Erythroblast (primary cell): ENCODE results near the gene ITGA7.

Experiments
- DNase-seq, 2 experiments: peaks; one replicate each; lab custom pipeline; 2025; lab: John Stamatoyannopoulos, UW
- GATA1 ChIP-seq: IDR thresholded peaks from 2 replicates; pipeline ENCODE4 v1.6.1; 2011; ENCODE audit warnings: low read depth, mild to moderate bottlenecking, control low read depth, low read length, moderate library complexity
- POLR2A ChIP-seq: IDR thresholded peaks from 2 replicates; pipeline ENCODE4 v1.6.1; 2011; ENCODE audit warnings: mild to moderate bottlenecking, low read length

ITGA7 gene

DNA sequence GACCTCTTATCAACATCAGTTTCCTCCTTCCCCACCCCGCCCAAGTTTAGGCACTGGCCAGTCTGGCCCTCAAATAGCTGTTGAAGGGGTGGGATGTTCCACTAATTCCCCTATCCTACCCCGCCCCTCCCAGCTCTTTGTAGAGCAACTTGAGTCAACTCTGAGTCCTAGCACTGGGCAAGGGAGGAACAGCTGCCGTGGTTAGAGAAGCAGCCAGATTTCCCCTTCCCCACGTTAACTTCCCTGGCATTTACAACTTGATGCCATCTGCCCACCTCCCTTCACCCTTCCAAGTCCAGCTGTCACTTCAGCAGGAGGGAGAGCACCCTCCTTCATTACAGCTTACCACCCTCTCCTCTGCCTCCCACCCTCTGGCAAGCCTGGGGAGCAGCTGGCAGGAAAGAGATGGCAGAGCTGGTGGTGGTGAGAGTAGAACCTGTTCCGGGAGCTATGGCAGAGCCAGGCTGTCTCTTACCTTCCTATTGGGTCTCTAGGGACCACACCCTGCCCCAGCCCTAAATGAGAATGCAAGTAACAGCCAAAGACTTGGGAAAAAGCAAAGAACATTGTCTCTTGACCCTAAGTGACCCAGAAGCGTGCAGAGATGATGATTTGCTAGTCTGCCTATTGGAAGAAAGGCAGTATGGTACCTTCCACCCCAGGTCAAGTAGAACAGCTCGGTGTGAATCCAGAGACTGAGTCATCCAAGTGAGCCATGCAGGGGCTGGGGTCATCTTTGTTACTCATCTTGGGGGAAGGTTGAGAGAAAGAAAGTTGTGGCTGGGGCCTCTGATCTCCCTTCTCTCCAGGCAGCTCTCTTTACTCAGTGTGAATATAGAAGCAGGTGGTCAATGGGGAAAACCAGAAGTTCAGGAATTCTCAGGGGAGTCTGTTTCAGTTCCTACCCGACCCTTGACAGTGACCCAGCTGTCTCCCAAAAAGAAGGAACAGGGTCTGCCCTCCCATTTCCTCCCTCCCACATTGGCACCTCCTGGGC, 9.6 kb upstream of the ITGA7 start:
- peak; percentile 45 to 51 for DNase-seq

DNA sequence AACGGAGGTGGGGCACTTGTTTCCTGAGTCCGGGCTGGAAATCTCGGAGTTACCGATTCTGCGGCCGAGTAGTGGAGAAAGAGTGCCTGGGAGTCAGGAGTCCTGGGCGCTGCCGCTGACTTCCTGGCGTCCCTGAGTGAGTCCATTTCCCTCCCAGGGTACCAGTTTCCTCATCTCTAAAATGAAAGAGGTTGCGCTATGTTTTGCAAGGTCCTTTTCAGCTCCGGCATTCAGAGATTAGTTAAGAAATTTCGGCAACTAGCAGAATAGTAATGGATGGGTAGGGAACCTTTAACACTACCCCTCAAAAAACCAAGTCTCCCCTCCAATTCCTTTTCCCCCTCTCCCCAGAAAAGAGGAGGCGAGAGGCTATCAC, 8.9 kb upstream of the ITGA7 start:
- DNase-seq = no peak
- TF ChIP-seq POLR2A (no peak), GATA1 (no peak)

More for the DNA sequence above, 9.6 kb upstream of the ITGA7 start:
- TF ChIP-seq POLR2A (no peak), GATA1 (no peak)

DNA sequence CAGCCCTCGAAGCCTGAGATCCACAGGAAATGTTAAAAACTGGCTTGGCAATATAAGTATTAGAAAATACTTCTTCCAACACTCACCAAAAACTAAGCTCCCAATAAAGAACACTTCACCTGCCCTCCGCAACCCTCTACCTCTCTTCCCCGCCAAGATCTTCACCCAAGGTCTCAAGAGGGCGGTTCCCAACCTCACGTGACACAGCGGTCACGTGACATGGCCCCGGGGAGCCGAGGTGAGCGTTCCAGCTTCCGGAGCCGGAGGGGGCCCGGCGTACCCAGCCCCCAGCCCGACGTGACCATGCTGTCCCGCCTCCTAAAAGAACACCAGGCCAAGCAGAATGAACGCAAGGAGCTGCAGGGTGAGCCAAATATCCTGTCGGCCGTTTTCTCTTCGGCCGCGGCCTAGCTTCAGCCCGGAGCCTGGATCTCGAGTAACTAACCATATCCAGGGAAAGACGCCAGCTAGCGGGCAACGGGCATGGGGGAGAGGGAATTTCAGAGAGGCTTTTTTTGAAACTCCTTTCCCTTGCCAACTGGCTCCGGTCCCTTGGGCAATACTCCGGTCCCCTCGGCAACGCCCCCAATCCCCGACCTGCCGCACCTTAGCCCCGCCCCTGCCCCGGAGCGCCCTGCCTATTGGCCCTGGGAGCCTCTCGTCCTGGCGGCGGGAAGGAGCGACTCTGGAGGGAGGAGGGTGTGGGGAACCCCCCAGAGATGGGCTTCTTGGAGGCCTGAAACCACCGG, 8.3 kb upstream of the ITGA7 start, which contains the start of gene BLOC1S1:
Gene BLOC1S1, plus strand, starts transcription at position 214 of the 749 bp plus-strand sequence. Its CDS starts 6 bp downstream, at position 220.
- DNase-seq = peak; percentile 96 to 97
- peak; percentile 72 for TF ChIP-seq POLR2A
- no peak for TF ChIP-seq GATA1

DNA sequence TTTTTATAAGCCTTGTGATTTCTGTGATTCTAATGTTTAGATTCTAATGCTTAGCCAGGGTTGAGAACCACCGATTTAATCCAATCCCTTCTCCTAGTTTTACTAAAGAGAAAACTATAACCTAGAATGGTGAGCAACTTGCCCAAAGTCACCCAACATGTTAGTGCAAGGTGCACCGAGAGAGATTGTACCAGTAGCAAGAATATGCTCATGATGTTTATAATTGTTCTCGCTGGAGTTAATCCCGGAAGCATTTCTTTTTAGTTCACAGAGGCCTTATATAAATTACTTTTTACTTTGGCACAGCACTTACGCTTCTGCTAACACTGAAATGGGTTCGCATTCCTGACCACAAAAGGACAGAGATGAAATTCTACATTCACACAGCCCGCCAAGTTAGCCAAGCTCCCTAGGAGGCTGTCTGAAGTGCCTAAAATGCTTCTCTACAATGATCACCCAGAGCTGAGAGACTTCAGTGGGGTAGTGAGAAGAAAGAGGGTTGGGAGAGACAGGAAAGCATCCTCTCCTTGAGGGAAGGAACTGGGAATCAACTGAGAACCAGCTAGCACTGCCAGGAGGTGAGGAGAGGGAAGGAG, 7.6 kb upstream of the ITGA7 start:
- TF ChIP-seq GATA1 (no peak), POLR2A (no peak)
- no peak for DNase-seq

DNA sequence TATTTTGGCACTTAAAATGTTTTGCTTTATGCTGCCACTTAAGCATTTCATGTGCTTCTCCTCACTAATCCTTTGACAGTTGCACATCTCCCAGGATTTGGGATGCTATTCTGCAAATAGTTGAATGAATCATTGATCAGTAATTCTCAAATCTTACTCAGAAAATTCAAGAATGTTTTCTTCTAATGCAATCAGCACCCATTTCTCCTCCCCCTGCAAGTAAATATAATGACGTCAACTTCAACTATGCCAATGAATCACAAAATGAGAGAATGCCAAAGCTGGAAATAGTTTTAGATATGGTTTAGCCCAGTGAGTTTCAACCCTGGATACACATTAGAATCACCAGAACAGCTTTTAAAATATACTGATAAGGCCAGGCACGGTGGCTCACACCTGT, 6.0 kb upstream of the ITGA7 start:
- TF ChIP-seq POLR2A (no peak), GATA1 (no peak)
- no peak for DNase-seq

DNA sequence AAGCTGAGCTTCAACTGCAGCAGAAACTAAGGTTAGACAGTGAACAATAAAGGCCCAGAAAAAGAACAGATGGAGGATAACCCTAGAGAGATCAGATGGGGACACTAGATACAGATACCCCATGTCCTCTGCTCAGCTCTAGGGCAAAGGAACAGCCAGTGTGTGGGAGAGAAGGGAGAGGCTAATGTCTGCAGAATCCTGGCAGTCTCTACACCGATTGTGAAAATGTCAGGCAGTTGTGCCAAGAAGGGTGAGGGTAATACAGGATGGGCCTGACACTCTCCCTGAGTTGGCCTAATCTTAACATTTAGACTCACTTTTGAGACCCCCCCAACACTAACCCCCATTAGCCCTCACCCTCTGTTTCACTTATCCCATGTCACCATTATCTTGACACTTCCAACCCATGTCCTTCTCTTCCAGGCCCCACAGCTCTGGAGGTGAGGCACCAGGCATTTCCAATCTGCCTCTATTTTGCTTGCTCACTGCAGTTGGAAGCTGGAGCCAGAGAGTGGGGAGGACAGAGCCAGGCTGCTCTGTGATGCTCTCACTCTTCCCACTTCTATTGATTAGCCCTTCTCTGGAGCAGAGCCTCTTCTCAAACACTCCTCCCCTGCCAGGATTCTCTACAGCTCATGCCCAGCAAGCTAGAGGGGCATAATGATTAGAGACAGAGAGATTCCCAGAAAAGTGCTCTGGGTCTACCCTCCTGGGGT, 5.2 kb upstream of the ITGA7 start:
- no peak for DNase-seq

DNA sequence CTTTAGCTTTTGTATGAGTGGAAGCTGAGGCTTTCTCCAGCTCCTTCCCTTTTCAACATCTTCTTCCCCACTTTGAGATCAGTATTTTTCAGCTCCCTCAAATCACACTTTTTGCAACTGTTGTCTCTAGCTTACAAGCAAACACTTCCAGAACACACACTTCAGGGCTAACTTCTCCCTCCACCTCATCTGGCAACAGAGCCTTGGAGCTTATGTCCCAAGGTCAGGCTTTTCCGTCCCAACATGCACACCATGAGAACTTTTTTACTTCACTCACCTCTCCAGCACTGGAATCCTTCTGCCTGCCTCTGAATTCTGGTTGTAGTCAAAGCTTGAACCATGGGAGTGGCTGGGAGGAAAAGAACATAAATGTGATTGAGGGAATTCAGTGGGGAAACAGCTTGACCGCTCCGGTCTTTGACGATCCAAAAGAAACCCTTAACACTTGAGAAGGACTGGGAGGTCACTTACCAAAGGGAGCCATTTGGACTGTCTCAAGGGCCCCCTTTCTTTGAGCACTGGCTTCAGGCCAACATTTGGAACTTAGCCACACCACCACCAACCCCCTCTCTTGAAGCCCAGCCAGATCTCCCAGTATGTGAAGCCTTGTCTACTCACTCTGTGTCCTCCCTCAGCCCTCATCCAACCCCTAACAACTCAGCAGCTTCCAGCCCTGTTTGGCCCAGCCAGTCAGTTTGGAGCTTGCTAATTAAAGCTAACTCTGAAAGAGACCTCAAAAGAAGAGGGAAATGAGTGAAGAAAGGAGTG, 4.3 kb upstream of the ITGA7 start:
- no peak for DNase-seq
- no peak for TF ChIP-seq POLR2A
- no peak for TF ChIP-seq GATA1

More for the DNA sequence above, 5.2 kb upstream of the ITGA7 start:
- TF ChIP-seq POLR2A = no peak
- no peak for TF ChIP-seq GATA1

DNA sequence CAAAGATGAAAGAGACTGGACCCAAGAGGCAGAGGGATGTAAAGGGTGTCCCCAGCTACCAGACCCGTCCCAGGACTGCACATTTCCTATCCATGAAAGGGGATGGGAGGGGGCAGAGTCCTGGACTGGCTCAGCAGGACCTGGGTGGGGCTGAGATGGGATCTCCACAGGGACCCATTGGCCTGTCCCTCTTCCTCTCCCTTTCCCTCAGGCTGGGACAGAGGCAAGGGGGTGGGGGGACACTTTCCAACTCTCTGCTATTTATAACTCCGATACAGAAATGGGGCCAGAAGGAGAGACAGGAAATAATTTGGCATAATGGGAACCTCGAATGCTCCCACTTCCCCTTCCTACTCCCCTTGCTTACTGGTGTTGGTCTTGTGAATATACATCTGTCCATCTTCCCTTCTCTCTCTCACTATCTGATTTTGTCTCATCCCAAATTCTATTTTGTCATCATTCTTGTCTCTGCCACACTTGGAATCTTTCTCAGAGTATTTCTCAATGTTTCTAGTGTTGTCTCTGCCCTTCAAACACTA, 1.1 kb upstream of the ITGA7 start:
- TF ChIP-seq GATA1 (no peak), POLR2A (no peak)
- DNase-seq = no peak

DNA sequence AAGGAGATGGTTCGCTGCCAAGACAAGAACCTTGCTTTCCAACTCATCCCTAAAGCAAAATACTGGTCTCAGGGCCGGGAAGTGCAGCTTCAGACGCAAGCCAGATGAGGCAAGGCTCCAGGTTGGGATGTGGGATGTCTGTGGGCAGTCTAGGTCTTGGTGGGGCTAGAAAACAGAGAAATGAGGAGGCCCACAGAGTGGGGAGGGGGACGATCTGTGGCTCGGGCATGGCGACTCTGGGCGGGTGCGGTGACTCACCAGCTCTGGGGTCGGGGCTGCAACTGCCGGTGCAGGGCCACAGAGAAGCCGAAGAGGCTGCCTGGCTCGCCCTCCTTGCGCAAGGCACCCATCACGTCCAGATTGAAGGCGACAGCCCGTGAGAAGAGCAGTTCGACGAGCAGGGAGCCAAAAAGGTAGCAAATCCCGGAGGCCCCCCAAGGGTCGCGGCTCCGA, 459 bp downstream of the ITGA7 start:
- TF ChIP-seq POLR2A (no peak), GATA1 (no peak)
- DNase-seq = no peak

DNA sequence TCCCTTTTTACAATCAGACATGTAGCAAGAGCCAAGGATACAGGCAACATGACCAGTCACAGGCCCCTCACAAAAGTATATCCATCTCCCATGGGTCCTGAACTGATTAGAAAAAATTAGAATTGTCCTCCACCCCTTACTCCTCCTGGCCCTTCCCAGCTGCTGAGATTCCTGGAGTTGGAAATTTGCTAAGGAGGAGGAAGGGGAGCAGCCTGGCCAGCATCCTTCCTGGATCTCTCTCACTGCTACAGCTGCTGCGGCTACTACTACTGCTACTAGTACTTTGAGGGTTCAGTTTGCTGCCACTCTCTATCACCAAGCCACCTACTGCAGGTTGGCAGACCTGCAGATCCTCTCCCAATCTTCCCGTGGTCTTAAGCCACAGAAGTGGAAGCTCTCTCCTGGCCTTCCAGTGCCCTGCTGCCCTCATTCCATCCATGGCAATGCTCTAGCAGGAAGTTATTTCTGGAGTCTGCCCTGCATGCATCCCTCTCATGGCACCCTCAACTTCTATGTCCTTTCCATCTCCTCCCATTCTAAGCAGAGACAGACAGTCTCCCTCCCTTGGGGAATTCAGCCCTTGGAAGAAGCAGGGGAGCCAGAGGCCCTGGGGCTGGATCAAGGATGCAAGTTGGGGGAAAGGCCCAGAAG, 1.0 kb downstream of the ITGA7 start:
- DNase-seq = no peak
- TF ChIP-seq POLR2A (no peak), GATA1 (no peak)

DNA sequence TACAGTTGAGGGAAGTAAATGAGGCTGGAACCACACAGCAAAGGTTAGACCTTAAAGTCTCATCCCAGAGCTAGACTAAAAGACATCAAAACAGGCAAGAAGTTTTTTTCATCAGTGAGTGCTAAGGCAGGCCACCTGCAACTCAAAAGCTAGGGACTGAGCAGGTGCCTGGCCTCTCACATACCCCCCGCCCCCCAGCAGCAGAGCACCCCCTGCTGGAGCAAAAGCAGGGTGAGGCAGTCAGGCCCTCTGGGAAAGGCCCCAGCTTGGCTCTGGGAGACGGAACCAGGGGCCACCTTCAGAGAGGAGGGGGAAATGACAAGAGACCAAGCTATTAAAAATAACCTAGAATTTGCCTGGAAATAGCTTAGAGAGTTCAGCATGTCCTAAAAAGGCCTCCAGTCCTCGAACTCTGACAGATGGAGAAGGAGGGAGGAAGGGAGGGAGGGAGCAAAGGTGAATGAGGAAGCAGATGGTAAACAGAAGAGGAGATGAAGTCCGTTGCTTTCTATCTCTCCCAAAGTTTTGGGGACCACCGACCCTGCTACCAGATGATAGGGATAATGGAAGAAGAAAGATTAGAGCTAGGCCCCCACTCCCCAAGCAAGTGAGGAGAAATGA, 1.8 kb downstream of the ITGA7 start:
- peak; percentile 20 to 42 for DNase-seq
- TF ChIP-seq POLR2A (no peak), GATA1 (no peak)
